IMR-90 (cell line): ENCODE results near the gene SLC34A3. TPM values are rescaled to one million over a fixed set of nuclear protein-coding genes. Genes with fewer than 3 reads are reported as not detected.

Source experiments
- ATAC-seq: fragments of 200-7000 bp; cut with Tn5 transposase; 2 replicates; pipeline ENCODE4 v1.9.1; 2020; ENCODE audit warnings: low read depth, mild to moderate bottlenecking, moderate library complexity
- BruUV-seq: library from RNA; stranded (reverse); fragments of 400-500 nt; replicated peaks from 2 replicates; lab custom pipeline; 2021; lab: Mats Ljungman, UMichigan
- CTCF ChIA-PET: fragments of 300-600 bp; formaldehyde crosslinking; extraction: SDS; loops from one replicate; lab custom pipeline; 2021; ENCODE audit warnings: antibody characterized with exemption; lab: Yijun Ruan, JAX
- POLR2A ChIA-PET: fragments of 300-600 bp; sonication (Branson Sonifier 250); formaldehyde crosslinking; loops from one replicate; lab custom pipeline; 2022; ENCODE audit warnings: antibody characterized with exemption; ENCODE audit not compliant: unreplicated experiment; lab: Charles Lee
- DNase-seq: peaks from one replicate; pipeline ENCODE4 v3.0.0; 2013
- H2AFZ ChIP-seq: replicated peaks from 2 replicates; pipeline ENCODE3; 2013; ENCODE audit warnings: low read length, mild to moderate bottlenecking; ENCODE audit not compliant: poor library complexity
- H2AK5ac ChIP-seq: 2 replicates; pipeline ENCODE4 v1.6.1; 2013; ENCODE audit warnings: low read depth, low read length, inconsistent platforms
- H2AK9ac ChIP-seq: replicated peaks from 2 replicates; pipeline ENCODE3; 2013; ENCODE audit warnings: mild to moderate bottlenecking, low read depth, low read length, moderate library complexity; ENCODE audit not compliant: poor library complexity
- H2BK120ac ChIP-seq: 2 replicates; pipeline ENCODE4 v1.6.1; 2013; ENCODE audit warnings: low read depth, low read length, inconsistent platforms
- H2BK15ac ChIP-seq: 3 replicates; pipeline ENCODE4 v1.6.1; 2013; ENCODE audit warnings: low read depth, low read length, inconsistent platforms
- H2BK20ac ChIP-seq: 2 replicates; pipeline ENCODE4 v1.6.1; 2013; ENCODE audit warnings: low read depth, mild to moderate bottlenecking, inconsistent platforms, low read length, moderate library complexity
- H2BK5ac ChIP-seq: 2 replicates; pipeline ENCODE4 v1.6.1; 2013; ENCODE audit warnings: mild to moderate bottlenecking, low read depth, low read length, inconsistent platforms; ENCODE audit not compliant: poor library complexity, severe bottlenecking
- H3K14ac ChIP-seq: replicated peaks from 2 replicates; pipeline ENCODE4 v1.6.1; 2013; ENCODE audit warnings: low read depth, low read length, inconsistent platforms
- H3K18ac ChIP-seq: 2 replicates; pipeline ENCODE4 v1.6.1; 2013; ENCODE audit warnings: low read depth, low read length, control low read depth
- H3K23ac ChIP-seq: 2 replicates; pipeline ENCODE4 v1.6.1; 2013; ENCODE audit warnings: low read depth, low read length, inconsistent platforms
- H3K27ac ChIP-seq: 2 replicates; pipeline ENCODE4 v1.5.1; 2013; ENCODE audit warnings: mild to moderate bottlenecking, control low read depth, low read length; ENCODE audit not compliant: insufficient read depth
- H3K27me3 ChIP-seq: 2 replicates; pipeline ENCODE4 v1.6.1; 2013; ENCODE audit warnings: low read length; ENCODE audit not compliant: control insufficient read depth, insufficient read depth
- H3K36me3 ChIP-seq: 2 replicates; pipeline ENCODE4 v1.6.1; 2013; ENCODE audit warnings: low read length, mixed read lengths; ENCODE audit not compliant: control insufficient read depth, insufficient read depth
- H3K4ac ChIP-seq: 2 replicates; pipeline ENCODE4 v1.6.1; 2013; ENCODE audit warnings: low read depth, low read length, inconsistent platforms
- H3K4me1 ChIP-seq: 2 replicates; pipeline ENCODE4 v1.6.1; 2013; ENCODE audit warnings: low read length, mixed read lengths; ENCODE audit not compliant: control insufficient read depth, insufficient read depth
- H3K4me2 ChIP-seq: 2 replicates; pipeline ENCODE4 v1.6.1; 2013; ENCODE audit warnings: low read depth, mild to moderate bottlenecking, control low read depth, low read length, moderate library complexity
- H3K4me3 ChIP-seq: 2 replicates; pipeline ENCODE4 v1.5.1; 2013; ENCODE audit warnings: low read depth, mild to moderate bottlenecking, control low read depth, low read length, moderate library complexity; ENCODE audit not compliant: insufficient read depth
- H3K56ac ChIP-seq: 2 replicates; pipeline ENCODE4 v1.6.1; 2013; ENCODE audit warnings: low read length, inconsistent platforms; ENCODE audit not compliant: insufficient read depth; ENCODE audit errors: extremely low read depth
- H3K79me1 ChIP-seq, 2 experiments: 2 replicates each; pipeline ENCODE4 v1.6.1; 2013; ENCODE audit warnings: low read length in 2 of 2, inconsistent platforms in 1 of 2, low read depth in 1 of 2
- H3K9ac ChIP-seq: 2 replicates; pipeline ENCODE4 v1.6.1; 2013; ENCODE audit warnings: low read depth, low read length, control low read depth
- H3K9me1 ChIP-seq: 2 replicates; pipeline ENCODE4 v1.6.1; 2013; ENCODE audit warnings: low read length, inconsistent platforms; ENCODE audit not compliant: insufficient read depth
- H3K9me3 ChIP-seq: 2 replicates; pipeline ENCODE4 v1.6.1; 2013; ENCODE audit warnings: low read length; ENCODE audit not compliant: control insufficient read depth, insufficient read depth
- H4K20me1 ChIP-seq: 2 replicates; pipeline ENCODE4 v1.6.1; 2013; ENCODE audit warnings: low read length, inconsistent platforms; ENCODE audit not compliant: insufficient read depth
- H4K5ac ChIP-seq: 2 replicates; pipeline ENCODE4 v1.6.1; 2013; ENCODE audit warnings: mild to moderate bottlenecking, low read depth, low read length, control low read depth
- H4K8ac ChIP-seq, 2 experiments: 2 replicates each; pipeline ENCODE4 v1.6.1; 2013; ENCODE audit warnings: low read depth in 2 of 2, low read length in 2 of 2, control low read depth in 1 of 2, inconsistent platforms in 1 of 2
- H4K91ac ChIP-seq: 2 replicates; pipeline ENCODE4 v1.6.1; 2013; ENCODE audit warnings: low read depth, low read length, inconsistent platforms; ENCODE audit not compliant: insufficient read depth
- CEBPB ChIP-seq: IDR thresholded peaks from 2 replicates; pipeline ENCODE4 v1.6.1; 2012; ENCODE audit warnings: low read depth, low read length, improper control_type of control experiment
- CTCF ChIP-seq: conservative IDR thresholded peaks from 2 replicates; pipeline ENCODE4 v1.5.1; 2012; ENCODE audit warnings: mild to moderate bottlenecking, low read depth, low read length, improper control_type of control experiment
- MAFK ChIP-seq: IDR thresholded peaks from 2 replicates; pipeline ENCODE4 v1.6.1; 2012; ENCODE audit warnings: low read depth, low read length, improper control_type of control experiment
- MAZ ChIP-seq: IDR thresholded peaks from 2 replicates; pipeline ENCODE4 v1.6.1; 2012; ENCODE audit warnings: low read depth, mild to moderate bottlenecking, low read length, improper control_type of control experiment, moderate library complexity, borderline replicate concordance
- MXI1 ChIP-seq: IDR thresholded peaks from 2 replicates; pipeline ENCODE4 v1.6.1; 2012; ENCODE audit warnings: low read depth, mild to moderate bottlenecking, low read length, moderate library complexity, borderline replicate concordance
- NFE2L2 ChIP-seq: fragments of 150-350 bp; IDR thresholded peaks from 2 replicates; pipeline ENCODE4 v1.6.1; 2016; ENCODE audit warnings: low read depth, mild to moderate bottlenecking, low read length
- POLR2A ChIP-seq: IDR thresholded peaks from 2 replicates; pipeline ENCODE4 v1.6.1; 2012; ENCODE audit warnings: mild to moderate bottlenecking, low read depth, low read length
- RAD21 ChIP-seq: IDR thresholded peaks from 2 replicates; pipeline ENCODE4 v1.6.1; 2012; ENCODE audit warnings: low read length, improper control_type of control experiment
- RCOR1 ChIP-seq: IDR thresholded peaks from 2 replicates; pipeline ENCODE4 v1.6.1; 2012; ENCODE audit warnings: mild to moderate bottlenecking, low read length, improper control_type of control experiment; ENCODE audit not compliant: insufficient replicate concordance
- RFX5 ChIP-seq: IDR thresholded peaks from 2 replicates; pipeline ENCODE4 v1.8.0; 2012; ENCODE audit warnings: low read depth, mild to moderate bottlenecking, low read length, moderate library complexity
- SMC3 ChIP-seq: fragments of 150-350 bp; IDR thresholded peaks from 2 replicates; pipeline ENCODE4 v1.6.1; 2016; ENCODE audit warnings: low read depth, mild to moderate bottlenecking, antibody characterized with exemption, low read length, moderate library complexity
- USF2 ChIP-seq: fragments of 150-350 bp; IDR thresholded peaks from 2 replicates; pipeline ENCODE4 v1.6.1; 2017; ENCODE audit warnings: mild to moderate bottlenecking, antibody characterized with exemption, low read length, low read depth
- WGBS, 2 experiments: methylation state at CpG; one replicate each; pipeline versions ENCODE4 v1.1.5 to v1.1.7; 2013; ENCODE audit warnings: missing lambda C conversion rate in 2 of 2; ENCODE audit not compliant: insufficient read length in 1 of 2; ENCODE audit errors: extremely low coverage in 2 of 2; 5-methylcytosine and 5-hydroxymethylcytosine counted together
- dilution Hi-C: fragments of 300-500 bp; cut with HindIII; formaldehyde crosslinking; loops from one replicate; pipeline ENCODE4 v1.14.3; 2018; ENCODE audit warnings: low sequenced_read_pairs; ENCODE audit not compliant: unreplicated experiment
- in situ Hi-C: fragments of 300-500 bp; cut with MboI; formaldehyde crosslinking; loops from 3 replicates; pipeline ENCODE4 v1.14.3; 2019; ENCODE audit warnings: low sequenced_read_pairs, inconsistent platforms, mixed read lengths
- intact Hi-C: fragments of 100-400 bp; cut with micrococcal nuclease; formaldehyde crosslinking; loops from 2 replicates; pipeline ENCODE4 v1.10.0; 2022
- polyA plus RNA-seq, 3 experiments: library from polyadenylated mRNA; depleted of rRNA; stranded (reverse); fragments of >200 nt; gene quantifications; 2 replicates each; pipeline ENCODE4 v1.2.3, GENCODE V29; 2012; ENCODE audit warnings: low replicate concordance in 1 of 3
- total RNA-seq: library from RNA; depleted of rRNA; stranded (reverse); fragments of >200 nt; gene quantifications from 2 replicates; pipeline ENCODE4 v1.2.3, GENCODE V29; 2012

SLC34A3 gene
- total and polyA plus RNA-seq, 2 of the 4 experiments (the other 2 are of a cell fraction), result not detected

- in situ Hi-C loops, result no loop called here
- ATAC-seq (no peak), DNase-seq (no peak)
- Histone ChIP-seq H3K4me1 (peaks cover 9% of the 10 kb centered on the region), H3K4me2 (peak overlapping the region; percentile 99), H2BK5ac (no peak overlapping the region), H2AFZ (no peak overlapping the region), H3K23ac (no peak overlapping the region), H3K9me3 (no peaks in the 10 kb centered on the region), H3K9me1 (0 out of 2 replicates have a peak, but pooled peaks cover 2% of the 10 kb centered on the region), H4K91ac (no peak overlapping the region), H3K27me3 (no peaks in the 10 kb centered on the region), H2AK9ac (no peak overlapping the region), H2BK15ac (no peak overlapping the region), H3K79me1 (peaks cover 42 to 56% of the 10 kb centered on the region in 2 experiments), H3K36me3 (peaks cover 9% of the 10 kb centered on the region), H3K18ac (no peak overlapping the region), H4K5ac (no peak overlapping the region), H3K27ac (no peak overlapping the region), H4K8ac (no peak overlapping the region), H2BK120ac (no peak overlapping the region), H3K56ac (no peak overlapping the region), H2BK20ac (no peak overlapping the region), H3K14ac (no peak overlapping the region), H3K4ac (no peak overlapping the region; the same call in 1 of the 2 replicates), H3K9ac (peak overlapping the region; percentile 89; the same call in 1 of the 2 replicates), H3K4me3 (no peak overlapping the region), H2AK5ac (no peak overlapping the region; the same call in 1 of the 2 replicates), H4K20me1 (peaks cover 9% of the 10 kb centered on the region)
- dilution Hi-C loops, result no loop called here
- WGBS, 2 experiments, result 98% methylated on average over 4 of the region's 7 CpGs; no CpG with 5 or more reads in 1 of the 2 experiments
- intact Hi-C loops, result no loop called here
- POLR2A ChIA-PET, result no interaction called here
- BruUV-seq, result no TSS peak
- no peak for TF ChIP-seq NFE2L2
- no peak for TF ChIP-seq RCOR1
- TF ChIP-seq CTCF, result no peak
- no peak for TF ChIP-seq MXI1
- no peak for TF ChIP-seq CEBPB
- TF ChIP-seq RFX5, result no peak
- no peak for TF ChIP-seq USF2
- TF ChIP-seq SMC3, result no peak
- TF ChIP-seq RAD21, result no peak
- no peak for TF ChIP-seq MAFK
- no peak for TF ChIP-seq POLR2A
- no peak for TF ChIP-seq MAZ
- CTCF ChIA-PET, result no interaction called here
Measured at GRCh38 chr9:137206602-137207001, 24.1 kb upstream of the SLC34A3 start.
